Aorta (tissue), 5 donors: ENCODE results near the gene COL5A2. TPM values are rescaled to one million over a fixed set of nuclear protein-coding genes. Genes with fewer than 3 reads are reported as not detected.
A peak's percentile ranks its signal among the peaks of the same experiment; 100 is the strongest.

Source experiments
- ATAC-seq: fragments of 200-7000 bp; cut with Tn5 transposase; one replicate; pipeline ENCODE4 v1.9.1; 2022; ENCODE audit warnings: moderate library complexity; ENCODE audit not compliant: low FRiP score
- DNase-seq, 2 donors: peaks; one replicate each; pipeline ENCODE4 v3.0.0-alpha.2; 2020
- H3K27ac ChIP-seq, 2 donors: one replicate each; pipeline ENCODE4 v1.5.1; 2013; ENCODE audit warnings: low read length in 2 of 2, mild to moderate bottlenecking in 2 of 2, moderate library complexity in 2 of 2, control low read depth in 1 of 2, inconsistent platforms in 1 of 2, low read depth in 1 of 2
- H3K27me3 ChIP-seq, 2 donors: one replicate each; pipeline ENCODE4 v1.6.1; 2013; ENCODE audit warnings: control low read depth in 1 of 2, low read length in 1 of 2, mild to moderate bottlenecking in 1 of 2, moderate library complexity in 1 of 2; ENCODE audit not compliant: insufficient read depth in 2 of 2, control insufficient read depth in 1 of 2
- H3K36me3 ChIP-seq, 2 donors: one replicate each; pipeline ENCODE4 v1.6.1; 2013; ENCODE audit warnings: control low read depth in 1 of 2, low read length in 1 of 2, mild to moderate bottlenecking in 1 of 2; ENCODE audit not compliant: insufficient read depth in 2 of 2, control insufficient read depth in 1 of 2
- H3K4me1 ChIP-seq, 2 donors: one replicate each; pipeline ENCODE4 v1.6.1; 2013; ENCODE audit warnings: low read length in 2 of 2, control low read depth in 1 of 2, mild to moderate bottlenecking in 1 of 2, moderate library complexity in 1 of 2; ENCODE audit not compliant: insufficient read depth in 2 of 2, control insufficient read depth in 1 of 2
- H3K4me3 ChIP-seq, 2 donors: one replicate each; pipeline ENCODE4 v1.5.1; 2013; ENCODE audit warnings: low read length in 2 of 2, control low read depth in 1 of 2, mild to moderate bottlenecking in 1 of 2
- H3K9me3 ChIP-seq: one replicate; pipeline ENCODE4 v1.6.1; 2013; ENCODE audit warnings: mild to moderate bottlenecking, low read length; ENCODE audit not compliant: control insufficient read depth
- WGBS, 2 donors: extraction: QIAGEN DNeasy Blood & Tissue Kit; methylation state at CpG; one replicate each; pipeline ENCODE4 v1.1.7; 2013; 5-methylcytosine and 5-hydroxymethylcytosine counted together
- intact Hi-C, 2 donors: fragments of 100-400 bp; cut with DNase I; formaldehyde crosslinking; loops; one replicate each; pipeline versions ENCODE4 v1.14.2 to v1.15.0; 2022
- polyA plus RNA-seq, 2 donors: library from polyadenylated mRNA; stranded (reverse); fragments of 200-250 nt; gene quantifications; one replicate each; pipeline ENCODE4 v1.2.3, GENCODE V29; 2013
- total RNA-seq, 2 donors: library from RNA; stranded (reverse); fragmentation: NEBNext Ultra II Directional; extraction: Animal tissue kit (Norgen Biotek cat#: 25700); gene quantifications; one replicate each; pipeline ENCODE4 v1.2.1, GENCODE V29; 2021
- donor health status: healthy with polysubstance abuse.
- donor health status: Bipolar disorder and iron deficiency.
- donor health status: DM: no; HTN: no; CAD: no.
- donor health status: DM: no; HTN: no; CAD: no.
- donor health status: DM: yes; HTN: yes; CAD: no.

COL5A2 gene
- total and polyA plus RNA-seq, 4 donors, result 13.3 to 131 (median 97.9) TPM

DNA sequence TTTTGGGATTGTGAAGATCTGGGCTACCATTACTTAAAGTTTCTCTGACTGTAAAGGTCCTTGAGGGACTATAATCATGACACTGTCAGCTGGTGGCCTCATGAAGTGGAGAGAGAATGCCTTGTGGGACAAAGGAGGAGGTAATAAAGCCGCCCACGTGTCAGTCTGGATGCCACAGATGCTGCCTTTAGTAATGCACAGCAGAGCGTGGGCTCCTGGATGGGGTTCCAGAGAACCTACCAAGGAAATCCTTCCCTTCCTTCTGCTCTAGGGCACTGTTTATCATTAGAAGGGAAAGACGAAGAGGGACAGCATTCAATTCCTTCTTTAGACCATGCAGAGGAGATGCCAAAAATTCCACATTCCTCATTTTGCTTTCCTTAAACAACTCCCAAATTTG, 63.5 kb downstream of the COL5A2 start:
- Histone ChIP-seq H3K27me3 (no peaks in the 10 kb centered on the region), H3K4me1 (peaks cover 0 to 5% of the 10 kb centered on the region in 2 donors), H3K9me3 (no peaks in the 10 kb centered on the region), H3K27ac (peak overlapping the region in 1 of 2 donors; percentile 36), H3K36me3 (no peaks in the 10 kb centered on the region), H3K4me3 (no peak overlapping the region)
- intact Hi-C loops, result loop anchor here (5.0 to 10.0 kb wide), 3 partner anchors 56 to 171 kb away; partner anchors contain the start of gene COL5A2 (in 1 of the 2)
- 49 to 56% methylated on average over 4 of the region's 4 CpGs for WGBS, 2 donors
- ATAC-seq (peak; percentile 44), DNase-seq (no peak)

DNA sequence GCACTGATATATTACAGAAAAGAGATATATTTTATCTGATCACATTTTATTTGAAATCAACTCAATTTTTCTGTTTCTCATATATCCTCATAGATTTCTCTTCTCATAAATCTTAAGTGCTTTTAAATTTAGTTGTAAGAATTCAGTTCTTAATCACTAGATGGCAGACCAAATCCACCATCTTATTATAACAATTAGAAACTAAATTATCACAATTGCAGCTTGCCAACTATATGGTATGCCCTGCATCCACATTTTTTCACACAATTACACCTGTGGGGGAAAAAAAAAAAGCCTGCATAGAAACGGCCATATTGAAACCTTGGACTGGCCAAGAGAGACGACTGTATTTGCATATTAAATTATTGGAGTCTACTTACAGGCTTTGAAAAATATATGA, 64.4 kb downstream of the COL5A2 start:
- intact Hi-C loops, result loop anchor here (5.0 to 10.0 kb wide), 3 partner anchors 57 to 172 kb away; partner anchors contain the start of gene COL5A2 (in 1 of the 2)
- H3K27me3 ChIP-seq, result no peaks in the 10 kb centered on the region
- 18 to 31% methylated on average over 2 of the region's 2 CpGs for WGBS, 2 donors
- H3K27ac ChIP-seq, result no peak overlapping the region
- no peaks in the 10 kb centered on the region for H3K9me3 ChIP-seq
- peak overlapping the region in 1 of 2 donors; percentile 18 for H3K4me3 ChIP-seq
- no peaks in the 10 kb centered on the region for H3K36me3 ChIP-seq
- ATAC-seq (no peak), DNase-seq (no peak)
- H3K4me1 ChIP-seq, result peaks cover 0 to 5% of the 10 kb centered on the region in 2 donors

DNA sequence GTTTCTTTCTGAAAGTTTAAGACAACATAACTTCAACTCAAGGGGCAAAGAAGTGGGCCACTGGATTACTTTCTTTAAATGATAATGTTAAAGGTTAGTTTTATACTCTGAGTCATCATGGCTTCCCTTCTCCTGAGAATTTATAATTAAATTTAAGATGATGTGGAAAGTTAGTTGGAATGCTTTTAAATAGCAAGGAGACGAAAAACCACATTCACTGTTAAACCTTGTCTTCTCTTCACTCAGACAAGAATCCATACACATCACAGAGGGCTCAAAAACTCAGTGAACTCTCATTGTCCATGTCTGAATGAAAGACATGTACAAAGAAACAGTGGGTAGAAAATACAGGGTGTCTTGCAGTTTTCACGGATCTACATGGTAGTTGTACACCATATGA, 65.6 kb downstream of the COL5A2 start:
- Histone ChIP-seq H3K27me3 (no peaks in the 10 kb centered on the region), H3K36me3 (no peaks in the 10 kb centered on the region), H3K9me3 (no peaks in the 10 kb centered on the region), H3K4me1 (peaks cover 0 to 5% of the 10 kb centered on the region in 2 donors), H3K4me3 (no peak overlapping the region), H3K27ac (no peak overlapping the region)
- ATAC-seq (no peak), DNase-seq (no peak)
- WGBS, 2 donors, result 45 to 47% methylated on average over 2 of the region's 2 CpGs
- intact Hi-C loops, result loop anchor here in 1 of 2 donors (5.0 to 10.0 kb wide), 2 partner anchors 61 to 233 kb away; partner anchors contain the start of gene COL5A2

DNA sequence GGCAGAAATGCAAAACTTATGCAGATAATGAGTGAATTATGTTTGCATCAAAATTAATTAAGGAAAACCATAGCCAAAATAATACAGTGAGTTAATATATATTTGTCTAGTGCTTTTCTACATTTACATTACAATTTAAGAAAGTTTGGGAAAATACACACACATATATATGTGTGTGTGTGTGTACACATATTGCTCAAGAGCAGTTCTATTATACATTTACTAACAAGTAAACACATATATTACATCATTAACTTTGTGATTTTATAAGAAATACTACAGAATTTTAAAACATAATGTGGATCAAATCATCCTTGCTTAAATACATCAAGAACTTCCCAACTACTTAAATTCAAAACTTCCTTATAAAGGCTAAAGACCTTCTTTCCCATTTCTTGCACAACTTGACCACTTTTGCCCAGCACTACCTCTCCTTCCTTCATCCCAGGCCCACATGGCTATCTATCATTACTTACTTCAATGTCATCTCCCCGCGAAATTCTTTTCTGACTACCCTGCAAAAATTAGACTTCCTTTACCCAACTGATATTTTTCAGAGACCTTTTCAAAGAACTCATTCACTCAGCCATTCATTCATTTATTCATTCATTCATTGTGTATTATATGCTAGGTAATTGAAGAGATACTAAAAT, 68.4 kb downstream of the COL5A2 start:
- no peak for ATAC-seq
- Histone ChIP-seq H3K4me1 (peaks cover 0 to 3% of the 10 kb centered on the region in 2 donors), H3K9me3 (no peaks in the 10 kb centered on the region), H3K4me3 (no peak overlapping the region), H3K27ac (no peak overlapping the region), H3K27me3 (no peaks in the 10 kb centered on the region), H3K36me3 (no peaks in the 10 kb centered on the region)
- intact Hi-C loops, result loop anchor here in 1 of 2 donors (5.0 to 10.0 kb wide), 2 partner anchors 64 to 236 kb away; partner anchors contain the start of gene COL5A2
- DNase-seq, result no peak
- WGBS, 2 donors, result 77 to 79% methylated on average over 2 of the region's 2 CpGs

DNA sequence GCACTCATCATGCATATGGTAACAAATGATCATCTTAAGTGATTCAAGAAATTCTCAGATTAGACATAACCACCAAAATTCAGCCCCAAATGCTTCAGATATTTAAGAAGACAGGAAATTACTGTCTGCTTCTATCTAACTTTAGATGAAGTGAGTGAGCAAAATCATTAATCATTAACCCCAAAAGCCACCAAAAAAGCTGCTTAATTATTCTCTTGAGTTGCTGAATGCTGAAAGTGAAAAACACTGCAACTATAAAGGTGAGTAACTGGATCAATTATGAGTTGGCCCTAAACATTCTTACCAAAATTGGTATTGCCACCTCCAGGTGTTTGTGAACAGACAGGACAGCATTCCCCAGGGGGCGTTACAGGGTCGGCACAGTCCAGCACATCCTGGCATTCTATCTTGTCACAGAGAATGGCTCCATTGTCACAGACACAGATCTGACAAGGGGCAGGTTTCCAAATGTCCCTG, 69.6 kb downstream of the COL5A2 start:
- no peak overlapping the region for H3K27ac ChIP-seq
- DNase-seq (no peak), ATAC-seq (no peak)
- H3K9me3 ChIP-seq, result no peaks in the 10 kb centered on the region
- intact Hi-C loops, result loop anchor here in 1 of 2 donors (5.0 to 10.0 kb wide), 2 partner anchors 65 to 237 kb away; partner anchors contain the start of gene COL5A2
- no peaks in the 10 kb centered on the region for H3K36me3 ChIP-seq
- no peak overlapping the region for H3K4me3 ChIP-seq
- H3K27me3 ChIP-seq, result no peaks in the 10 kb centered on the region
- 69 to 70% methylated on average over 2 of the region's 2 CpGs for WGBS, 2 donors
- no peaks in the 10 kb centered on the region for H3K4me1 ChIP-seq

DNA sequence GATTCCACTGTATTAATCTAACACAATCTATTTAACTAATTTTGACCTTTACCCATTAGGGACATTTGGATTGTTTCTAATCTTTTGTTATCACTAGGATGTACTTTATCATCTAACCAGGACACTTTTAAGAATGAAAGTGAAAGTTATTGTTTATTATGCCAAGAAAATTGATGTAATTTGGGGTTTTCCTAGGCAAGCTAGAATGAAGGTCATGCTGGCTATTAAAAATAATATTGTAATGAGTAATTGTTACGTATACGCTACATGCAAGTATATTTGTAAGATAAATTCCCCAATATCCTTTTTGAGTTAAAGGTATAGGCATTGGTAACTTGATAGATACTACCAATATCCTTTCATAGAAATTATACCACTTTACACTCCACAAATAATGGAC, 74.6 kb downstream of the COL5A2 start:
- intact Hi-C loops, result no loop called here
- no peak for ATAC-seq
- 11 to 28% methylated on average over 2 of the region's 2 CpGs for WGBS, 2 donors

DNA sequence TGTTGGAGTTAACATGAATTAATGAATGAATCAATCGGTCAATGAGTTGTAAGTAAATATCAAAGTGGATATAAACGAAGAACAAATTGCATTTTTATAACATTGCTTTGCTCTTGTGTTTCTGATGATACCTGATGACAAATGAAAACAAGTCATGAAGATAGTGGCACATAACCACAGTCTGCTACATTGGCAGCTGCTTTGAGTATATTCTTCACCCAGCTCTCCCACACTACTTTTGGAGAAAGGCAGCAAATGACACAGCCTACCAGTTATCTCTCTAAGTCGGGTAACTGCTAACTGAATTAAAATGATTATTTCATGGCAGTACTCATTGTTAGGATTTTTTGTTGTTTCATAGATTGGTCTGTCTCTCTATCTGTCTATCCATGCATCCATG, 76.8 kb downstream of the COL5A2 start:
- Histone ChIP-seq H3K4me3 (no peak overlapping the region), H3K27me3 (no peaks in the 10 kb centered on the region), H3K27ac (no peak overlapping the region), H3K4me1 (no peaks in the 10 kb centered on the region), H3K36me3 (no peaks in the 10 kb centered on the region), H3K9me3 (no peaks in the 10 kb centered on the region)
- WGBS, 2 donors, result 81 to 86% methylated on average over 3 of the region's 3 CpGs
- intact Hi-C loops, result no loop called here
- ATAC-seq, result no peak
- DNase-seq, result no peak

More for the DNA sequence above, 74.6 kb downstream of the COL5A2 start:
- Histone ChIP-seq H3K27me3 (no peaks in the 10 kb centered on the region), H3K9me3 (no peaks in the 10 kb centered on the region), H3K4me3 (no peak overlapping the region), H3K27ac (no peak overlapping the region), H3K4me1 (no peaks in the 10 kb centered on the region), H3K36me3 (no peaks in the 10 kb centered on the region)
- no peak for DNase-seq

DNA sequence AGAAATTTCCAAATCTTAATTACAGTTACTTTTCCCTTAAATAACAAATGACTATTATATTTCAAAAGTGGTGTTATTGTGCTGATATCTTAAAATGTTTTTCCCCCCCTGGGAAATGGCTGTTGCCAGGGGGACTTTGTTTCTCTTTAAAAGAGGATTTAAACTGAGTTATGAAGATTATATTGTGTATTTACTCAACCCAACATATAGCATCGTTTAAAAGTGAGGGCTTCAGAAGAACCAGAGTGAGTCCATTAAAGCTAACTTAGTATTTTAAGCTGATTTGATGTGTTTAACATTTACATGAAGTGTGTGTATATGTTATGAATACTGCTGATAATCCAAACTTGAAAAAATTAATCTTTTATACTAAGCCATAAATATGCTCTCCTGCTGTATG, 81.6 kb downstream of the COL5A2 start:
- Histone ChIP-seq H3K36me3 (no peaks in the 10 kb centered on the region), H3K4me3 (no peak overlapping the region), H3K27me3 (no peaks in the 10 kb centered on the region), H3K4me1 (peaks cover 0 to 1% of the 10 kb centered on the region in 2 donors), H3K9me3 (no peaks in the 10 kb centered on the region), H3K27ac (no peak overlapping the region)
- ATAC-seq (no peak), DNase-seq (no peak)
- WGBS, 2 donors, result 18 to 27% methylated on average over 1 of the region's 1 CpG
- intact Hi-C loops, result no loop called here
